T1000 (cell line): ENCODE results near the gene RCHY1.
"Not testable (repeated sequence)": the region's sequence is repeated elsewhere in the genome, so short reads cannot be mapped to it uniquely, and the experiment has no call there.

Source experiments
- DNase-seq: peaks from one replicate; lab custom pipeline; 2025; ENCODE audit warnings: mixed read lengths; lab: John Stamatoyannopoulos, UW

RCHY1 gene

DNA sequence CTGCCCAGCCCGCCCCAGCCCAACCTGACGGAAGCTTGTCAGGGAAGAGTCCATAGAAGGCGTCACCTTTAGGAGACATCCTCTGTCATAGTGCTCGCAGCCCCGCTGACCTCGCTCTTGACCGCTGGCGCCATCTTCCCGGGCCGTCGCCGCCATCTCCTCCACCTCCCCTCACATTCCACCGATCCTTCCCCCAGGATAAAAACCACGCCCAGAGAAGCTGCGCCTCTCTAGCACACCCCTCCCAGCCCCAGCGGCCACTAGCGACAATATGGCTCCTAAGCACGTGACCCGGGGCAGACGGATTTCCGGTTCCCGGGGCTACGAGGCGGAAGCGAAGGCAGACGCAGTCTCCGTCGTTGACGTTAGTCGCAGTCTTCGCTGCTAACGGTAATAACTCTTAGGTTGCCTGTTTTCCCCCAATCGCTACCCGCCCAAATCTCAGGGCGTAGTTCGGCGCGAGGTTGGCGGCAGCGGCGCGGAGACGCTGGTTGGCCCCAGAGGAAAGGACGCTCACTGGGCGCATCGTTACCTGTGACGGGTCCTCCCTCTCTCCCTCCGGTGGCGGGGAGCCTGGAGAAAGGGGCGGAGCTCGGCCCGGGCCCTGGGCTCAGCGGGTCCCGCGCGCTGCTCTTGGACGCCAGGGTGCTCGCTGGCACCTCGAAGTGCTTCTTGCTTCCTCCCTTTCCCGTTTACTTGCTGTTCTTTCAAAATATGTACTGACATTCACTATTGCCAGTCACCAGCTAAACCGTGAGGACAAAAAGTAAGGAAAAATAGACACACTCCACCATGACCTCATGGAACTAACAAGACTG is at the start of gene RCHY1, which contains the start of gene THAP6:
Gene RCHY1 (minus strand): TSS at position 273 of the 818 bp plus-strand sequence. CDS start 117 bp downstream, at position 156.
Gene THAP6 (plus strand): TSS at position 343 of the 818 bp plus-strand sequence. CDS start 980 bp downstream, outside the sequence.
- peak; percentile 83 for DNase-seq

DNA sequence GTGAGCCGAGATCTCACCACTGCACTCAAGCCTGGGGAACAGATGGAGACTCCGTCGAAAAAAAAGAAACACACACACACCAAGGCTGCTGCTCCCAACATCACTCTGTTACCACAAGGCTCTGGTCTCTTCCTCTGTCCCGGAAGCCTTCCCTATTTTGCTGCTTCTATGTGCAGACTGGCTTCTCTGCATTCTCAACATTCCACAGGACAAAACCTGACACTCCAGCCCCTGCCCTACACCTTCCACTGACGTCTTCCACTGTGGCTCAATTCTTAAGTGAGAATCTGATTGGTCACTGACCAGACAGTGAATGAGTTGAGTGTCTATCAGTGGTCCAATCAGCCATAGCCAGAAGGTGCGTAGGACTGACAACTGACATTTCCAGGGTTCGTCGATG is 47.6 kb upstream of the RCHY1 start:
- no peak for DNase-seq

DNA sequence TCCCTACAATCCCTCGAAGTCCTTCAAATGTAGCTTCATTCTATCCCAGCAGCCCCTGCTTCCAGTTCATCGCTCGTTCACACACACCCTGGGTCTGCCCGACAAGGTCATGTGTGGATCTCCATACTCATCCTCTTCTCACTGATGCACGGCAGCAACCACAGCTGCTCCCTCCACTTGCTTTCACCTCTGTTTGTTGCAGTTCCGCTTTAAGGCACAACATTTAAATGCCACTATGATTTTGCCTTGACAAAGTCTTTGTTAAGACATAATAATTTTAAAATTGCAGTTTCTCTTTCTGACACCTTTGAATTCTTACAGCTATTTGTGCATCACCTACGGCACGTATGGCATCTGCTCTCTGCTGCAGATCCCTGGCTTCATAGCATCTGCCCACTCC is 43.5 kb upstream of the RCHY1 start:
- DNase-seq = no peak

DNA sequence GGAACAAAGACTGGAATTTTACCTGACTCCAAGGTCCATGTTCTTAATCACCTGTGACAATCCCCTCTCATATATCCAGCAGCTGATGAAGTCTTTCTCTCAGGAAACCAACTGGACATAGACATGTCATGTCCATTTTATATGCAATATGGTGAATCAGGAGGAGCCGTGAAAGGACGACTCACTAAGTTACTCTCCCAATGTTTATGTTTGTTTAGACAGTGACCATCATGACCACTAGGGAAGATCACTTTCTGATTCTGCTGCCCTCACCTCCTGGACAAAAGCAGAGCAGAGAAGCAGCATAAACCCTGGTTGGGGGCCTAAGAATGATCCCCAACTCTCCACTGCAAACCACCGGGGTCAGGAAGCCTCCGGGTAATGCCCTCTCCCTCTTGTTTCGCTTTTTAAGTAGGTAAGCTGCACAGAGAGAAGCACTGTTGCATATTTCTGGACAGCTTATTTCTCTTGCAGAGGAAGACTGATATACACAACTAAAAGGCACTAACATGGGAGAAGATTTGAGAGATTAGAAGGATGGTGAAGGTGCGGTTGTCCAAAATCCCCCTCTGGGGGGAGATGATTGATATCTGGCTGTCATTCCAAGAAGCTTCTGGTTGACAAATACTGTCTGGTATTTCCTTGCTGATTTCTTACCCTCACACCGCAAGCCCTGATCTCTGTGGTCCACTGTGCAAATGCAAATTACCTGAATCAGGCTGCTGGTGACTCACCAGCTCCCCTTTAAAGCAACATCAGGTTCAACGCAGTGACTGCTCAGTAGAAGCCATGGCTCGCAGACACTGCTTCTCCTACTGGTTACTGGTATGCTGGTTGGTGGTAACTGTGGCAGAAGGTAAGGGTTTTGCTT is 41.3 kb upstream of the RCHY1 start, which contains the start of gene ODAPH:
Gene ODAPH (plus strand): TSS at position 773 of the 871 bp plus-strand sequence. CDS start 17 bp downstream, at position 790.
- DNase-seq = no peak

DNA sequence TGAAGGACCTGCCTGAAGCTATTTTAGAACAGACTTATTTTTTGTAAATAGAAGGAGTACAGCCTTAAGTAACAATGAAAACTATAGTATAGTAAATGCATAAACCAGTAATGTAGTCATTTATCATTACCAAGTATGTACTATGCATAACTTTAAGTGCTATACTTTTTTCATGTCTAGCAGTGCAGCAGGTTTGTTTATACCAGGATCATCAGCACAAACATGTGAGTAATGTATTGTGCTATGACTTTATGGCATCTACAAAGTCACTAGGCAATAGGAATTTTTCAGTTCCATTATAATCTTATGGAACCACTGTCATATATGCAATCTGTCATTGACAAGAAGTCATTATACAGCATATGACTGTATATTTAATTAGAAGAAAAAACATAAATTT is 38.2 kb upstream of the RCHY1 start:
- no peak for DNase-seq

DNA sequence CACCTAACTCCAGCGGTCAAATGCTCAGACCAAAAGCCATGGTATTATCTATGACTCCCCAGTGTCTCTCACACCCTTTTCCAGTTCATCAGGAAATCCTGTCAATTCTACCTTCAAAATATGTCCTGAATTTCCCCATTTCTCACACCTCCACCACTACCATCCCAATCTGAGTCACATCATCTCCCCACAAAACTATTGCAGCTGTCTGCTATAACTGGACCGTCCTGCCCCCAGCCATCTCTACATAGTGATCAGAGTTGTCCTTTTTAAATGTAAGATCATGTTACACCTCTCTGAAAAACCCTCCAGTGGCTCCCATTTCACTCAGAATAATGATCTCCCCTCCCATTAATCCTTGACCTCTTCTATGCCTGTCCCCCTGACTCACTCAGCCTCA is 34.8 kb upstream of the RCHY1 start:
- no peak for DNase-seq

DNA sequence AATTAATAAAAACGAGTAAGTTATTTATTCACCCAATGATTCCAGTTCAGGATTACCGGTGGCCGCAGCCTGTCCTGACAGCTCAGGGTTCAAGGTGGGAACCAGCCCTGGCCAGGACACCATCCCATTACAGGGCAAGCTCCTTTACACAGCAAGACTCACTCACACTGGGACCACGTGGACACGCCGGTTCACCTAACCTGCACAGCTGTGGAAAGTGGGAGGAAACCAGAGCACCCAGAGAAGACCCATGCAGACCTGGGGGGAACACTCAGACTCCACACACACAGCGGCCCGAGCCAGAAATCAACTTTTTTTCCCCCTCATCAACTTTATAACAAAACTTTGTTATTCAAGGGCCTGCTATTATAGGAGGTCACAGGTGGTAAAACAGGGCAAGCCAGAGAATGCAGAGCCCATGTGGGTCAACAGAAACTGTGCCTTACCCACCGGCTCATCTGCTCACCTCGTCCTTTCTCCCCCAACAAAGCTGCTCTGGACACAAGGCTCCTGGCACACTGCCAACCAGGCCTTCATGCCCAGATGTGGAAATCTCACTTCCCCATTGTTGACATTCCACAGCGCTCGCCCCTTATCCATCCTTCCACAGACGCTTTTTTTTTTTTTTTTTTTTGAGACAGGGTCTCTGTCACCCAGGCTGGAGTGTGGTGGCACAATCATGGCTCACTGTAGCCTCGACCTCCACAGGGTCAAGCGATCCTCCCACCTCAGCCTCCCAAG is 33.6 kb upstream of the RCHY1 start:
- no peak for DNase-seq

DNA sequence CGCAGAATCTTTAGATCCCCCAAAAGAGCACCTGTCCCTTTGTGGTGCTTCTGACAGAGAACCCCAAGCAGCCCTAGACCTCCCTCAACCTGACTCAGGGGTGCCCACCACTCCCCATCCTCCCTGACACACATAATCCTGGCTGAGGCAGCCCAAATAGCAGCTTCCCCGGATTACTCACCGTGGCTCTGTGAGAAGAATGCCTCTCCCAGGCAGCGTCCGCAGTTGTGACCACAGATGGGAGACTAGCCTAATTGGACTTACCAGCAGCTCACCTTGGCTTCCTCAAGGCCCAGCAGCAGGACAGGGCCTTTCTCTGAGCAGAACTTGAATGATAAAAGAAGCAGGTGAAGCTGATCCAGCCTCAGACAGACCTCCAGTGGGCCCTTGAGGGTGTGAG is 31.3 kb upstream of the RCHY1 start:
- DNase-seq = no peak

DNA sequence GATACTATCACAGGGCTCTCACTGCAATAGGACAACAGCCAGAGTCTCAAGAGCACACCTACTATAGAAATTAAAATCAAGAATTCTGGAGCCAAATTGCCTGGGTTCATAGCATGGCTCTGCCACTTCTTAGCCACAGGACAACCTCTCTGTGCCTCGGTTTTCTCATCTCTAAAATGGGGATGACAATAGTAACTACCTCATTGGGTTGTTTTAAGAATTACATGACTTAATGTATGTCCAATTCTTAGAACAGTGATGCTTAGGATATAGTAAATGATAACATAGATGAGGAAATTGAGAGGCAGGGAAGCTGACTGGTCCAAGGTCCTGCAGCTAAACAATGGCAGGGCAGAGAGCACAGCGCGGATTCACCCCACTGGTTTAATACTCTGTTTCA is 30.7 kb upstream of the RCHY1 start:
- DNase-seq = no peak

DNA sequence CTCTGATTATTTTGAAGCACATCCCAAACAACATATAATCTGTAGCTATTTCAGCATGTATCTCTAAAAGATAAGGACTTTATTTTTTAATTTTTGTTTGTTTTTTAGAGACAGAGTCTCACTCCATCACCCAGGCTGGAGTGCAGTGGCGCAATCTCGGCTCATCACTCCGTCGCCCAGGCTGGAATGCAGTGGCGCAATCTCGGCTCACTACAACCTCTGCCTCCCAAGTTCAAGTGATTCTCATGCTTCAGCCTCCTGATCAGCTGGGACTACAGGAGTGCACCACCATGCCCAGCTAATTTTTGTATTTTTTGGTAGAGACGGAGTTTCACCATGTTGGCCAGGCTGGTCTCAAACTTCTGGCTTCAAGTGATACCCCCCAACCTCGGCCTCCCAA is 30.0 kb upstream of the RCHY1 start:
- DNase-seq = not testable (repeated sequence)

DNA sequence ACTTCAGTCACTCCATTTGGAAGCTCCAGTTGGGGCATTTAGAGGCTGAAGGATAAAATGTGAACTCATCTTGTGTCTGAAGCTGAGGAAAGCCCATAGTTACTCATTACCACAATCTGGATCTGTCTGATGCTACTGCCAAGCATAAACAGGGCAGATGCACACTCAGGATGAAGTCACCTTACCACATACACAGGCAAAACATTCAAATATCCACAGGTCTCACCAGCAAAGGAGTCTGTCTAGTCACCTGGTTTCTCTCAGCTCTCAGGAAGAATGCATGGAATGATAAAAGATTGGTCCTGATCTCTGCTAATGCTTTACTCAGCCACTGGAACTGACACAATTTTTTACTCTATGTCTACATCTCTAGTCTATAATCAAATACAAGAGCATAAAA is 28.6 kb upstream of the RCHY1 start:
- peak; percentile 7 for DNase-seq

DNA sequence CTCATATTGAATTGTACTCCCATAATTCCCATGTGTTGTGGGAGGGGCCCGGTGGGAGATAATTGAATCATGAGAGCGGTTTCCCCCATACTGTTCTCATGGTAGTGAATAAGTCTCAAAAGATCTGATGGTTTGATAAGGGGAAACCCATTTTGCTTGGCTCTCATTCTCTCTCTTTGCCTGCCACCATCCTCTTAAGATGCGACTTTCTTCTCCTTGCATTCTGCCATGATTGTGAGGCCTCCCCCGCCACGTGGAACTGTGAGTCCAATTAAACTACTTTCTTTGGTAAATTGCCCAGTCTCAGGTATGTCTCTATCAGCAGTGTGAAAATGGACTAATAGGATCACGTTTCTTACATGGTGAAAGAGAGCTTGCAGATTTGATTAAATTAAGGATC is 23.1 kb upstream of the RCHY1 start:
- not testable (repeated sequence) for DNase-seq

DNA sequence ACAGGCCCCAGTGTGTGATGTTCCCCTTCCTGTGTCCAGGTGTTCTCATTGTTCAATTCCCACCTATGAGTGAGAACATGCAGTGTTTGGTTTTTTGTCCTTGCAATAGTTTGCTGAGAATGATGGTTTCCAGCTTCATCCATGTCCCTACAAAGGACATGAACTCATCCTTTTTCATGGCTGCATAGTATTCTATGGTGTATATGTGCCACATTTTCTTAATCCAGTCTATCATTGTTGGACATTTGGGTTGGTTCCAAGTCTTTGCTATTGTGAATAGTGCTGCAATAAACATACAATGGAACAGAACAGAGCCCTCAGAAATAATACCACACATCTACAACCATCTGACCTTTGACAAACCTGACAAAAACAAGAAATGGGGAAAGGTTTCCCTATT is 19.7 kb upstream of the RCHY1 start:
- DNase-seq = not testable (repeated sequence)

DNA sequence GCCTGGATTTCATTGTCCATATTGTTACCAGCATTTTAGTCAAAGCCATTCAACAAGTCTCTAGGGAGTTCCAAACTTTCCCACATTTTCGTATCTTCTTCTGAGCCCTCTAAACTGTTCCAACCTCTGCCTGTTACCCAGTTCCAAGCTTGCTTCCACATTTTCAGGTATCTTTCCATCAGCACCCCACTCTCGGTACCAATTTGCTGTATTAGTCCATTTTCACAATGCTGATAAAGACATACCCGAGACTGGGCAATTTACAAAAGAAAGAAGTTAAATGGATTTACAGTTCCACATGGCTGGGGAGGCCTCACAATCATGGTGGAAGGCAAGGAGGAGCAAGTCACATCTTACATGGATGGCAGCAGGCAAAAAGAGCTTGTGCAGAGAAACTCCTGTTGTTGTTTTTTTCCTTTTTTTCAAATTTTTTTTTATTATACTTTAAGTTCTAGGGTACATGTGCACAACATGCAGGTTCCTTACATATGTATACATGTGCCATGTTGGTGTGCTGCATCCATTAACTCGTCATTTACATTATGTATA is 19.2 kb upstream of the RCHY1 start:
- DNase-seq = not testable (repeated sequence)

DNA sequence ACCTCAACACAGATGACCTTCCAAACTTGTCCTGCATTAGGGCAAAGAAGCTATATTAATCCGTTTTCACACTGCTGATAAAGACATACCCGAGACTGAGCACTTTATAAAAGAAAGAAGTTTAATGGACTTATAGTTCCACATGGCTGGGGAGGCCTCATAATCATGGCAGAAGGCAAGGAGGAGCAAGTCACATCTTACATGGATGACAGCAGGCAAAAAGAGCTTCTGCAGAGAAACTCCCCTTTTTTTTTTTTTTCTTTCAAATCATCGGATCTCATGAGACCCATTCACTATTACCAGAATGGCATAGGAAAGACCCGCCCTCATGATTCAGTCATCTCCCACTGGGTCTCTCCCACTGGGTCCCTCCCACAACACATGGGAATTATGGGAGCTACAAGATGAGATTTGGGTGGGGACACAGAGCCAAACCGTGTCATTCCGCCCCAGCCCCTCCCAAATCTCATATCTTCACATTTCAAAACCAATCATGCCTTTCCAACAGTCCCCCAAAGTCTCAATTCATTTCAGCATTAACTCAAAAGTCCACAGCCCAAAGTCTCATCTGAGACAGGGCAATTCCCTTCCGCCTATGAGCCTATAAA is 17.4 kb upstream of the RCHY1 start:
- not testable (repeated sequence) for DNase-seq

DNA sequence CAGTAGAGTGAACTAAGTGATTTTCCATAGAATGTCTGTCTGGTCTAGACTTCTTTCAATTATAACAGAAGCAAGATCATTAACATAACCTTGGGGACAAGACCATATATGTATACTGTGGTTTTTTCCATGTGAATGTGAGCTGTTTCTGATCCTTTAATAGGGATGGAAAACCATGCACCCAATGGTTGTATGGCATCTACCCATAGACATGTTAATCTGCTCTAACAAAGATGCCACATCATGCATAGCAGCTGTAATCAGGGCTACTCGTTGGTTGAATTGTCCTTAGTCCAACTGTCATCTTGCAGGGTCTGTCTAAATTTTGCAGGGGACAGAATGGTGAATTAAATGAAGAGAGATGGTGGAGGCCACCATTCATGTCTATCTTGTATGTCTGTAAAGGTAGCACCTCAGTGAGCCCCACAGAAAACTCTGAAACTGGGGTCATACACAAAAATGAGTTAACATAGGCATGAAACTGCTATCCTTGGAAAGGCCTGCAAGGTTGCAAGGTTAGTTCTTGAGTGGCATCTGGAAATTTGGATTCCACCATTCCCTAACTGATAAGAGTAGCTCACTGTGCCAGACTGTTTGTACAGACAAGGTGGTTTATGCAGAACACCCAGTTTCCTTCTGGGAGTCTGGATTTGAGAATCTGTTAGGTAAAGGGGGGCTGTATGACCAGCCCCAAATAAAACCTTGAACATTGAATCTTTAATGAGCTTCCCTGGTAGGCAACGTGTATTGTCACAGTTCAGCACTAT is 16.5 kb upstream of the RCHY1 start:
- no peak for DNase-seq

DNA sequence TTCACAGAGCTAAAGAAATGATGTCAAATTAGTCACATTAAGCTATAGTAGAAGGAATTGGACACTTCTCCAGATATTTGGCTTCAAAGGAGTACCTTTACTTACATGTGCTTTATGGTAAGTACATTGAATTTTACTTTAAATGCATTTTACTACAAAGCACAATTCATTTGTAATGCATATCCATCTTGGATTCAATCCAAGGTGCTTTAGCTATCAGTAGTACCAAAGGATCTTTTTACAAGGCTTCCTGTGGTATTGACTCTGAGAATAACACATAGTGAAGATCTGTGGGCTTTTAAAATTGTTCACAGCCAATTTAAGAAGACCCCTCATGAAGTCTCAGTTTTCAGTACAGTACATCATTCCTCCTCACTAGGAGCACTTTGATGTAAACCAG is 13.3 kb upstream of the RCHY1 start:
- no peak for DNase-seq

DNA sequence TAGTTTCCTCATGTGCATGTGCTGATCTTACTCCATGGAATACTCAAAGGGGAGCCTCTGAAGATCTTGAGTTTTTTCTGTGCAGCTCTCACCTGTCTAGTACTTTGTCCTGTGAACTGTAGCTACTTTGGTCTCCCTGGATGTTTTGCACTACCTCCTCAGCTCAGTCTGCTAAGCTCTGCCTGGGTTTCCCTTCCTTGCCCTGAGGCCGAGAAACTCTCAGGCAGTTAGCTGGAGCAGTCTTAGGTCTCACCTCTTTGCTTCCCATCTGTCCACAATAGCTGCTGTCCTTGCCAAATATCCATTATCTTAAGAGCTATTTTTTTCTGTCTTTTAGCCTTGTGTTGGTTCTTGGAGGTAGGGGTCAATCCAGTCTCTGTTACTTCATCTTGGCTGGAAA is 11.7 kb upstream of the RCHY1 start:
- no peak for DNase-seq

DNA sequence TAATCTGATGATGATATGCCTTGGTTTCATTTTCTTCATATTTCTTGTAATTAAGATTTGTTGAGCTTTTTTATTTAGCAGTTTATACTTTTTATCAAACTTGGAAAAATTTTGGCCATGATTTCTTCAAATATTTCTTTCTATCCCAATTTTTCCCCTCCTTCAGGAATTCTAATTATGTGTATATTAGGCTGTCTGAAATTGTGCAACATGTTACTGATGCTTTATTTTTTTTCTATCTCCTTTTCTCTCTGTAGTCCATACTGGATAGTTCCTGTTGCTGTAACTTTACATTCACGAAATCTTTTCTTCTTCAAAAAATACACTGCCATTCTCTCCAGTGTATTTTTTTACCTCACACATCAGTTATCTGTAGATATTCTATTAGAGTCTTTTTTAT is 10.9 kb upstream of the RCHY1 start:
- no peak for DNase-seq

DNA sequence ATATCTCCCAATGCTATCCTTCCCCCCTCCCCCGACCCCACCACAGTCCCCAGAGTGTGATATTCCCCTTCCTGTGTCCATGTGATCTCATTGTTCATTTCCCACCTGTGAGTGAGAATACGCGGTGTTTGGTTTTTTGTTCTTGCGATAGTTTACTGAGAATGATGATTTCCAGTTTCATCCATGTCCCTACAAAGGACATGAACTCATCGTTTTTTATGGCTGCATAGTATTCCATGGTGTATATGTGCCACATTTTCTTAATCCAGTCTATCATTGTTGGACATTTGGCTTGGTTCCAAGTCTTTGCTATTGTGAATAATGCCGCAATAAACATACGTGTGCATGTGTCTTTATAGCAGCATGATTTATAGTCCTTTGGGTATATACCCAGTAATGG is 5.2 kb upstream of the RCHY1 start:
- not testable (repeated sequence) for DNase-seq

DNA sequence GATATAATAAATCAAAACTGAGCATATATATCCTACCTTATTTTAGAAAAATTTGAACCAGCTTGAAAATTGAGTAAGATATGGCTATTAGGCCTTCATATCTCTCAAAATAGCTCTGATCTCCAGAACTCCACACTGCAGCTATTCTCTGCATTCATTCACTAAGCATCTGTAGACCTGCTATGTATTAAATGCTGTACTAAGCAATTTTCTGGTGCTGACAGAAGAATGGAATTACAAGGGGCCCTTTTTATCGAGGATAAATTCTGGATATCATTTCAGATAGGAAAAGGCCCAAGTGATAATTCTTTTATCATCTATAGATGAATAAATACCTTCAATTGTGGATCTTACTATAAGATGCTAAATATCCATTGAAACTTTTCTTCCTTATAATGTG is 1.9 kb upstream of the RCHY1 start:
- no peak for DNase-seq
